Measurements from ENCODE around the gene ANO4. TPM values are rescaled to one million over a fixed set of nuclear protein-coding genes. Genes with fewer than 3 reads are reported as not detected.
"Not testable (repeated sequence)": the region's sequence is repeated elsewhere in the genome, so short reads cannot be mapped to it uniquely, and the experiment has no call there.

ANO4 gene
- total RNA-seq, 2 donors from 2014 or later = 0.19 to 0.32 TPM

- intact Hi-C loops (cut with DNase I) = no loop called here
Observed at GRCh38 chr12:100982511-100983183, 188.1 kb downstream of the ANO4 start.

GRCh38 chr12:100984796-100985195 is 190.2 kb downstream of the ANO4 start:
- H3K9ac ChIP-seq (ENCODE audit: low read depth in 2 of 2, low read length in 2 of 2) = no peak overlapping the region
- intact Hi-C loops (cut with DNase I) = no loop called here
- no peak for TF ChIP-seq CTCF (IDR thresholded peaks at IDR 0.05)
- DNase-seq = no peak
- H3K4me3 ChIP-seq = no peak overlapping the region
- H3K27ac ChIP-seq = no peak overlapping the region
- H3K36me3 ChIP-seq = no peaks in the 10 kb centered on the region
- H3K9me3 ChIP-seq = no peaks in the 10 kb centered on the region
- H3K27me3 ChIP-seq = no peaks in the 10 kb centered on the region
- H3K4me1 ChIP-seq = no peaks in the 10 kb centered on the region

More at GRCh38 chr12:100982511-100983183, 188.1 kb downstream of the ANO4 start:
- no peak overlapping the region for H3K4me3 ChIP-seq
- no peaks in the 10 kb centered on the region for H3K4me1 ChIP-seq
- no peaks in the 10 kb centered on the region for H3K36me3 ChIP-seq
- H3K9ac ChIP-seq (ENCODE audit: low read depth in 2 of 2, low read length in 2 of 2) = no peak overlapping the region
- TF ChIP-seq CTCF (IDR thresholded peaks at IDR 0.05) = no peak
- H3K9me3 ChIP-seq = no peaks in the 10 kb centered on the region
- H3K27me3 ChIP-seq = no peaks in the 10 kb centered on the region
- no peak overlapping the region for H3K27ac ChIP-seq
- no peak for DNase-seq

- Histone ChIP-seq H3K4me1 (no peaks in the 10 kb centered on the region), H3K36me3 (no peaks in the 10 kb centered on the region), H3K9me3 (no peaks in the 10 kb centered on the region), H3K27me3 (no peaks in the 10 kb centered on the region), H3K4me3 (no peak overlapping the region), H3K9ac (ENCODE audit: low read depth in 2 of 2, low read length in 2 of 2) (no peak overlapping the region), H3K27ac (no peak overlapping the region)
- DNase-seq = no peak
- intact Hi-C loops (cut with DNase I) = no loop called here
- no peak for TF ChIP-seq CTCF (IDR thresholded peaks at IDR 0.05)
Observed at GRCh38 chr12:100986595-100987547, 192.3 kb downstream of the ANO4 start.

- H3K9ac ChIP-seq (ENCODE audit: low read depth in 2 of 2, low read length in 2 of 2) = no peak overlapping the region
- peak; percentile 15 for TF ChIP-seq CTCF (IDR thresholded peaks at IDR 0.05)
- H3K36me3 ChIP-seq = no peaks in the 10 kb centered on the region
- H3K27ac ChIP-seq = no peak overlapping the region
- no peaks in the 10 kb centered on the region for H3K9me3 ChIP-seq
- no peak for DNase-seq
- no peaks in the 10 kb centered on the region for H3K27me3 ChIP-seq
- intact Hi-C loops (cut with DNase I) = no loop called here
- H3K4me1 ChIP-seq = no peaks in the 10 kb centered on the region
- no peak overlapping the region for H3K4me3 ChIP-seq
Observed at GRCh38 chr12:100987552-100988521, 193.3 kb downstream of the ANO4 start.

GRCh38 chr12:100989509-100989908 is 194.9 kb downstream of the ANO4 start:
- intact Hi-C loops (cut with DNase I); DNase-seq; H3K9ac ChIP-seq (ENCODE audit: low read depth in 2 of 2, low read length in 2 of 2); H3K9me3 ChIP-seq; H3K27me3 ChIP-seq; H3K4me1 ChIP-seq; H3K4me3 ChIP-seq; H3K36me3 ChIP-seq; H3K27ac ChIP-seq: not testable (repeated sequence)

Data from colonic mucosa (tissue), 4 donors.